HG03469 (cell line): ENCODE measurements around the gene SLC38A7.
"Not testable (repeated sequence)": the region's sequence is repeated elsewhere in the genome, so short reads cannot be mapped to it uniquely, and the experiment has no call there.

Source experiments
- ATAC-seq: cut with Tn5 transposase; IDR thresholded peaks from one replicate; pipeline ENCODE4 v1.9.1; 2021; ENCODE audit warnings: mild to moderate bottlenecking, moderate library complexity, moderate number of reproducible peaks; ENCODE audit not compliant: unreplicated experiment

The SLC38A7 gene

GRCh38 chr16:58684354-58685083 lies at the start of gene SLC38A7:
SLC38A7 (minus strand) TSS chr16:58684770; CDS start chr16:58680126, 4,644 bp downstream.
- ATAC-seq: peak; percentile 98

- ATAC-seq: peak; percentile 88
Measured at GRCh38 chr16:58733671-58734458, 49.3 kb upstream of the SLC38A7 start, which contains the start of gene GOT2. GOT2 (minus strand) TSS chr16:58734316; CDS start chr16:58734228, 88 bp downstream.

- ATAC-seq: no peak
Measured at GRCh38 chr16:58733248-58733670, 48.7 kb upstream of the SLC38A7 start.

GRCh38 chr16:58732545-58733247 lies 48.1 kb upstream of the SLC38A7 start:
- peak; percentile 46 for ATAC-seq

- ATAC-seq: no peak
Measured at GRCh38 chr16:58730724-58731370, 46.3 kb upstream of the SLC38A7 start.

- no peak for ATAC-seq
Measured at GRCh38 chr16:58727796-58728568, 43.4 kb upstream of the SLC38A7 start.

- no peak for ATAC-seq
Measured at GRCh38 chr16:58727028-58727781, 42.6 kb upstream of the SLC38A7 start.

- no peak for ATAC-seq
Measured at GRCh38 chr16:58723109-58723508, 38.5 kb upstream of the SLC38A7 start.

GRCh38 chr16:58717994-58718393 lies 33.4 kb upstream of the SLC38A7 start:
- no peak for ATAC-seq

- no peak for ATAC-seq
Measured at GRCh38 chr16:58716468-58716867, 31.9 kb upstream of the SLC38A7 start.

- ATAC-seq: no peak
Measured at GRCh38 chr16:58713742-58714141, 29.2 kb upstream of the SLC38A7 start.

- ATAC-seq: no peak
Measured at GRCh38 chr16:58709333-58709732, 24.8 kb upstream of the SLC38A7 start.

- ATAC-seq: no peak
Measured at GRCh38 chr16:58699151-58699550, 14.6 kb upstream of the SLC38A7 start.

- no peak for ATAC-seq
Measured at GRCh38 chr16:58695368-58695767, 10.8 kb upstream of the SLC38A7 start.

GRCh38 chr16:58692450-58692849 lies 7.9 kb upstream of the SLC38A7 start:
- no peak for ATAC-seq

- not testable (repeated sequence) for ATAC-seq
Measured at GRCh38 chr16:58686985-58687706, 2.6 kb upstream of the SLC38A7 start.

- ATAC-seq: no peak
Measured at GRCh38 chr16:58685084-58685449, 497 bp upstream of the SLC38A7 start.

GRCh38 chr16:58684001-58684353 lies 593 bp downstream of the SLC38A7 start:
- no peak for ATAC-seq

GRCh38 chr16:58679763-58680162 lies 4.8 kb downstream of the SLC38A7 start:
- ATAC-seq: no peak
